CD4-positive, alpha-beta T cell (primary cell): ENCODE results near the gene PDE4B. TPM values are rescaled to one million over a fixed set of nuclear protein-coding genes. Genes with fewer than 3 reads are reported as not detected.

Experiments used
- ATAC-seq: fragments of 200-7000 bp; cut with Tn5 transposase; one replicate; pipeline ENCODE4 v1.10.0; 2022; ENCODE audit warnings: mild to moderate bottlenecking; ENCODE audit not compliant: poor library complexity
- CTCF ChIA-PET: fragments of 350-600 bp; sonication (Branson Sonifier 250); formaldehyde crosslinking; loops from one replicate; lab custom pipeline; 2021; ENCODE audit warnings: antibody characterized with exemption, inconsistent platforms; lab: Charles Lee
- POLR2A ChIA-PET: fragments of 350-600 bp; sonication (Branson Sonifier 250); formaldehyde crosslinking; loops from one replicate; lab custom pipeline; 2021; ENCODE audit warnings: antibody characterized with exemption, inconsistent platforms; lab: Charles Lee
- DNase-seq, 14 experiments: peaks; one replicate each; pipeline ENCODE4 v3.0.0-alpha.2; 2013 to 2020; ENCODE audit warnings: mixed read lengths in 2 of 14
- H3K27ac ChIP-seq, 2 donors: one replicate each; pipeline versions ENCODE4 v1.5.1 to v1.7.0; 2013; ENCODE audit warnings: low read length in 2 of 2, low read depth in 1 of 2, mild to moderate bottlenecking in 1 of 2
- H3K27me3 ChIP-seq, 2 experiments: 1 replicate in 1 of 2; 2 replicates in 1 of 2; pipeline versions ENCODE4 v1.6.1 to v1.7.0; 2013; ENCODE audit warnings: low read length in 2 of 2, control low read depth in 1 of 2, mild to moderate bottlenecking in 1 of 2, moderate library complexity in 1 of 2; ENCODE audit not compliant: insufficient read depth in 2 of 2, control insufficient read depth in 1 of 2
- H3K36me3 ChIP-seq: one replicate; pipeline ENCODE4 v1.6.1; 2013; ENCODE audit warnings: low read length, control low read depth; ENCODE audit not compliant: insufficient read depth
- H3K4me1 ChIP-seq: one replicate; pipeline ENCODE4 v1.6.1; 2013; ENCODE audit warnings: low read length, control low read depth; ENCODE audit not compliant: insufficient read depth
- H3K4me3 ChIP-seq: one replicate; pipeline ENCODE4 v1.5.1; 2013; ENCODE audit warnings: mild to moderate bottlenecking, low read length, moderate library complexity
- H3K9me3 ChIP-seq, 2 experiments: 1 replicate in 1 of 2; 2 replicates in 1 of 2; pipeline versions ENCODE4 v1.6.1 to v1.7.0; 2013; ENCODE audit warnings: low read length in 2 of 2, mild to moderate bottlenecking in 2 of 2, control low read depth in 1 of 2, moderate library complexity in 1 of 2; ENCODE audit not compliant: control insufficient read depth in 1 of 2, insufficient read depth in 1 of 2
- H3K27ac Mint-ChIP-seq: one replicate; pipeline ENCODE4 v1.8.0; 2020; ENCODE audit warnings: mixed read lengths
- H3K27me3 Mint-ChIP-seq: one replicate; pipeline ENCODE4 v1.8.0; 2021; ENCODE audit warnings: mixed read lengths
- H3K36me3 Mint-ChIP-seq: one replicate; pipeline ENCODE4 v1.8.0; 2021; ENCODE audit warnings: low read depth, mixed read lengths
- H3K4me1 Mint-ChIP-seq: one replicate; pipeline ENCODE4 v1.8.0; 2021; ENCODE audit warnings: low read depth, mixed read lengths
- H3K4me3 Mint-ChIP-seq: one replicate; pipeline ENCODE4 v1.8.0; 2020; ENCODE audit warnings: mild to moderate bottlenecking, mixed read lengths
- H3K9me3 Mint-ChIP-seq: one replicate; pipeline ENCODE4 v1.8.0; 2020; ENCODE audit warnings: mixed read lengths
- CTCF ChIP-seq: fragments of 200-600 bp; IDR thresholded peaks from one replicate; pipeline ENCODE4 v1.8.0; 2022; ENCODE audit warnings: antibody characterized with exemption, mild to moderate bottlenecking
- intact Hi-C, 2 experiments: fragments of 100-400 bp; cut with DNase I in 1 of 2; cut with micrococcal nuclease in 1 of 2; formaldehyde crosslinking; loops; one replicate each; pipeline versions ENCODE4 v1.15.1 to v1.9.0; 2023 to 2025; cut with DNase I, micrococcal nuclease
- total RNA-seq, 174 experiments: library from RNA in 2 of 174; stranded (reverse) in 2 of 174; gene quantifications; one replicate each; pipeline ENCODE4 v1.2.3 and lab custom pipeline; 2021 to 2026

Gene PDE4B
- total RNA-seq, 2 experiments from 2014 or later, result 155 to 159 TPM

- H3K4me3 ChIP-seq, result no peak overlapping the region
- CTCF ChIA-PET, result no interaction called here
- peaks cover 0 to 5% of the 10 kb centered on the region in 2 experiments for H3K9me3 ChIP-seq
- no peaks in the 10 kb centered on the region for H3K36me3 ChIP-seq
- peaks cover 7% of the 10 kb centered on the region for H3K9me3 Mint-ChIP-seq
- peaks cover 21% of the 10 kb centered on the region for H3K4me1 Mint-ChIP-seq
- POLR2A ChIA-PET, result interaction anchor here (1.0 kb wide), 1 partner anchor 109 kb away, joined by 3 read pairs; no protein-coding TSS in a partner anchor
- H3K4me3 Mint-ChIP-seq, result no peak overlapping the region
- no peaks in the 10 kb centered on the region for H3K36me3 Mint-ChIP-seq
- H3K27me3 ChIP-seq, result no peaks in the 10 kb centered on the region
- H3K27ac ChIP-seq, result no peak overlapping the region
- no peak for ATAC-seq
- DNase-seq, result no peak
- peaks cover 7% of the 10 kb centered on the region for H3K4me1 ChIP-seq
- TF ChIP-seq CTCF, result no peak
- no peak overlapping the region for H3K27ac Mint-ChIP-seq
- H3K27me3 Mint-ChIP-seq, result no peaks in the 10 kb centered on the region
- intact Hi-C loops, result loop anchor here in 1 of 2 experiments (5.0 kb wide), 1 partner anchor 49 kb away; no protein-coding TSS in a partner anchor
Observed at GRCh38 chr1:66383611-66384010, 590.9 kb downstream of the PDE4B start.

GRCh38 chr1:66384258-66384921 lies 591.7 kb downstream of the PDE4B start:
- CTCF ChIA-PET, result no interaction called here

GRCh38 chr1:66386712-66387111 lies 594.0 kb downstream of the PDE4B start:
- Mint-ChIP-seq H3K4me1 (peaks cover 3% of the 10 kb centered on the region), H3K27me3 (no peaks in the 10 kb centered on the region), H3K27ac (no peak overlapping the region), H3K9me3 (peaks cover 9% of the 10 kb centered on the region), H3K36me3 (no peaks in the 10 kb centered on the region), H3K4me3 (no peak overlapping the region)
- intact Hi-C loops, result no loop called here
- H3K4me3 ChIP-seq, result no peak overlapping the region
- H3K9me3 ChIP-seq, result peaks cover 3 to 5% of the 10 kb centered on the region in 2 experiments
- no peaks in the 10 kb centered on the region for H3K27me3 ChIP-seq
- no peak overlapping the region for H3K27ac ChIP-seq
- POLR2A ChIA-PET, result interaction anchor here (0.6 kb wide), 1 partner anchor 11 kb away, joined by 3 read pairs; no protein-coding TSS in a partner anchor
- CTCF ChIA-PET, result no interaction called here
- DNase-seq, result no peak
- peaks cover 6% of the 10 kb centered on the region for H3K4me1 ChIP-seq
- no peaks in the 10 kb centered on the region for H3K36me3 ChIP-seq
- no peak for ATAC-seq
- TF ChIP-seq CTCF, result no peak

More at GRCh38 chr1:66384258-66384921, 591.7 kb downstream of the PDE4B start:
- Histone ChIP-seq H3K4me3 (no peak overlapping the region), H3K9me3 (peaks cover 0 to 5% of the 10 kb centered on the region in 2 experiments), H3K27ac (no peak overlapping the region), H3K27me3 (no peaks in the 10 kb centered on the region), H3K36me3 (no peaks in the 10 kb centered on the region), H3K4me1 (peaks cover 7% of the 10 kb centered on the region)
- H3K4me1 Mint-ChIP-seq, result peaks cover 20% of the 10 kb centered on the region
- DNase-seq (no peak), ATAC-seq (no peak)
- H3K9me3 Mint-ChIP-seq, result peaks cover 7% of the 10 kb centered on the region
- H3K27ac Mint-ChIP-seq, result no peak overlapping the region
- H3K36me3 Mint-ChIP-seq, result no peaks in the 10 kb centered on the region
- no peak overlapping the region for H3K4me3 Mint-ChIP-seq
- POLR2A ChIA-PET, result interaction anchor here (1.0 kb wide), 1 partner anchor 110 kb away, joined by 3 read pairs; no protein-coding TSS in a partner anchor
- no peaks in the 10 kb centered on the region for H3K27me3 Mint-ChIP-seq
- intact Hi-C loops, result loop anchor here in 1 of 2 experiments (5.0 kb wide), 1 partner anchor 48 kb away; no protein-coding TSS in a partner anchor
- TF ChIP-seq CTCF, result no peak
